Nephron progenitor cell (in vitro differentiated cells): ENCODE results near the gene PDE10A.
"Not testable (repeated sequence)": the region's sequence is repeated elsewhere in the genome, so short reads cannot be mapped to it uniquely, and the experiment has no call there.

Experiments
- DNase-seq: peaks from one replicate; pipeline ENCODE4 v3.0.0; 2021
- H3K27ac Mint-ChIP-seq: 2 replicates; pipeline ENCODE4 v1.8.0; 2021; ENCODE audit warnings: mild to moderate bottlenecking, moderate library complexity, mixed read lengths
- H3K27me3 Mint-ChIP-seq: 2 replicates; pipeline ENCODE4 v1.8.0; 2021; ENCODE audit warnings: mild to moderate bottlenecking, low read depth, mixed read lengths; ENCODE audit not compliant: poor library complexity
- H3K36me3 Mint-ChIP-seq: 2 replicates; pipeline ENCODE4 v1.8.0; 2021; ENCODE audit warnings: low read depth, mixed read lengths
- H3K4me1 Mint-ChIP-seq: 2 replicates; pipeline ENCODE4 v1.8.0; 2021; ENCODE audit warnings: mixed read lengths
- H3K4me3 Mint-ChIP-seq: 2 replicates; pipeline ENCODE4 v1.8.0; 2021; ENCODE audit warnings: mild to moderate bottlenecking, moderate library complexity, mixed read lengths
- H3K9me3 Mint-ChIP-seq: 2 replicates; pipeline ENCODE4 v1.8.0; 2021; ENCODE audit warnings: mild to moderate bottlenecking, moderate library complexity, mixed read lengths
- CTCF ChIP-seq: fragments of 200-600 bp; sonication (generic); IDR thresholded peaks from 2 replicates; pipeline ENCODE4 v1.5.0; 2021; ENCODE audit warnings: antibody characterized with exemption

The PDE10A gene

DNA sequence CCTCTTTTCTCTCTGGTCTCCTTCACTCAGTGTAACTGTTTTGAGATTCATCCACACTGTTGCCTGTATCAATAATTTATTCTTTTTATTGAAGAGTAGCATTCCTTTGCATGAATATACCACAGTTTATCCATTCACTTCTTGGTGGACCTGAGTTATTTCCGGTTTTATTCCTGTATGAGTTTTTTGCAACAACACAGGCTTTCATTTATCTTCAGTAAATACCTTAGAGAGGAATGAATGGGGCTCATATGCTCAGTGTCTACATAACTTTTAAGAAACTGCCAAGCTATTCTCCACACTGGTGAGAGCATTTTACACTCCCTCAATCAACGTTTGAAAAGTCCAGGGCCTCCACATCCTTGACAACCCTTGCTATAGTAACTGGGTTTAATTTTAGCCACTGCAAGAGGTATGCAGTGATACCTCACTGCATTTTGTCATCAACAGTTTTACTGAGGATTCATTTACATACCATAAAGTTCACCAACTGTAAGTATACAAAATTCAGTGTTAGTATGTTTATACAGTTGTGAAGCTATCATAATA is 154.6 kb downstream of the PDE10A start:
- no peaks in the 10 kb centered on the region for H3K36me3 Mint-ChIP-seq
- H3K9me3 Mint-ChIP-seq, result no peaks in the 10 kb centered on the region
- H3K4me1 Mint-ChIP-seq, result no peaks in the 10 kb centered on the region
- TF ChIP-seq CTCF, result no peak
- no peaks in the 10 kb centered on the region for H3K27me3 Mint-ChIP-seq
- no peak for DNase-seq
- H3K4me3 Mint-ChIP-seq, result no peak overlapping the region
- no peak overlapping the region for H3K27ac Mint-ChIP-seq

GRCh38 chr6:165506657-165507056 is 156.4 kb downstream of the PDE10A start:
- no peaks in the 10 kb centered on the region for H3K4me1 Mint-ChIP-seq
- H3K36me3 Mint-ChIP-seq, result peaks cover 17% of the 10 kb centered on the region
- TF ChIP-seq CTCF, result no peak
- DNase-seq, result no peak
- peaks cover 3% of the 10 kb centered on the region for H3K27me3 Mint-ChIP-seq
- H3K27ac Mint-ChIP-seq, result no peak overlapping the region
- peaks cover 9% of the 10 kb centered on the region for H3K9me3 Mint-ChIP-seq
- H3K4me3 Mint-ChIP-seq, result no peak overlapping the region

GRCh38 chr6:165500214-165500907 is 162.7 kb downstream of the PDE10A start:
- DNase-seq, H3K27me3 Mint-ChIP-seq, H3K4me3 Mint-ChIP-seq: not testable (repeated sequence)
- Mint-ChIP-seq H3K9me3 (peaks cover 10% of the 10 kb centered on the region), H3K4me1 (peaks cover 23% of the 10 kb centered on the region), H3K36me3 (peaks cover 30% of the 10 kb centered on the region), H3K27ac (peak overlapping the region; percentile 55)

DNA sequence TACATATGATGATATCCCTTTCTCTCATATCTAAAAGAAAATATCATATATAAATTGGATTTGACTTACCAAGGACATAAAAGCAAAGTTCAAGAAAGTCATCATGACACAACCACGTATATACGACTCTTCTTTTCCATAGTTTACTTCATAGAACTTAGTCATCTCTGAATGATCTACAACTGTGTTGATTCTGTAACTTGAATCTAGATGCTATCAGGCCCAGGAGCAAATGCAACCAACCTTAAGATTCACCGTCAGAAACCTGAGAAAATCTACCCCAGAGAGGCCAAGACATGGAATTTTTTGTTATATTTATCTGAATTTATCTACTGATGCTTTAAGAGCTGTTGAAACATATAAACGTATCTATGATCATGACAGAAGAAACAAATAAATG is 165.6 kb downstream of the PDE10A start:
- peaks cover 4% of the 10 kb centered on the region for H3K27me3 Mint-ChIP-seq
- H3K36me3 Mint-ChIP-seq, result peaks cover 34% of the 10 kb centered on the region
- no peak overlapping the region for H3K27ac Mint-ChIP-seq
- no peak for DNase-seq
- H3K9me3 Mint-ChIP-seq, result peaks cover 23% of the 10 kb centered on the region
- no peak overlapping the region for H3K4me3 Mint-ChIP-seq
- no peak for TF ChIP-seq CTCF
- H3K4me1 Mint-ChIP-seq, result peaks cover 23% of the 10 kb centered on the region

DNA sequence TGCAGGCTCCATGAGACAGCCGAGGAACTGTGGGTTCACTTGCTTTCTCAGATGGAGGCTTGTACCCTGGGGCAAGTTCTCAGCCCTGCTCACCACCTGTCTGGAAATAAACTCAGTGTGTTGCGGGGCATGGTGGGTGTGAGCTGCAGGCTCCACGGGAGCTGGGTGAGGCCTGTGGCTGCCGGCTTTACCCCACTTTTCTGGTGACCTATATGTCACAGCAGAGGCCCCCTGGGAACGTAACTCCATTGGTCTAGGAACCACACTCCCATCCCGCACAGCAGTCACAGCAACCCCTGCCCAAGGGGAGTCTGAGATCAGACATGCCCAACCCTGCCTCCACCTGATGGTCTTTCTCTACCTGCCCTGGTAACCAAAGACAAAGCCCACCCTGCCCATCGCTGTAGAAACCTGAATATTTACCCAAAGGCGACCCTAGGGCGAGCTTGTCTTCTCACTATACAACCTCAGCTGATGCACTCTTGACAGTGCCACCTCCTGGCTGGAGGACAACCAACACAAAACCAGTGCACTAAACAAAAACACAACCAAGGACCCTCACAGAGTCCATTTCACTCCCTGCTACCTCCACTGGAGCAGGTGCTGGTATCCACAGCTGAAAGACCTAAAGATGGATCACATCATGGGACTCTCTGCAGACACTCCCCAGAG is 174.3 kb downstream of the PDE10A start:
- Mint-ChIP-seq H3K9me3 (peaks cover 36% of the 10 kb centered on the region), H3K4me3 (no peak overlapping the region), H3K4me1 (peaks cover 17% of the 10 kb centered on the region), H3K27me3 (peaks cover 4% of the 10 kb centered on the region), H3K27ac (no peak overlapping the region), H3K36me3 (peaks cover 42% of the 10 kb centered on the region)
- TF ChIP-seq CTCF, result no peak
- no peak for DNase-seq

DNA sequence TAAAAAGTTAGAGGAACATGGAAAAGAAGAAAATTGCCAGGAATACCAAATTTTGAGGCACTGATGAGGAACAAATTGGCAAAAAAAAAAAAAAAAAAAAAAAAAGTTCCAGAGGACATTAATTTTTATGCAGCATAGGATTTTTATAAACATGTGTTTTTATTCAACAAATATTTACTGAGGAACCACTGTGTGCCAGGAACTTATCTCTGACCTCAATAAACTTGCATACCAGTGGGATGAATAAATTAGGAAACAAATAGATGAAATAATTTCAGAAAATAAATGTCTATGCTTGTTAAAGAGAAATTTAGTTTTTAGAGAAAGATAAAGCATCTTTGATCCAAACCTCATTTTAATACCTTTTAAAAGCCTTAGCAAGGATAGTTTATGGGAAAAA is 175.1 kb downstream of the PDE10A start:
- H3K27ac Mint-ChIP-seq, result no peak overlapping the region
- peaks cover 28% of the 10 kb centered on the region for H3K9me3 Mint-ChIP-seq
- no peak for TF ChIP-seq CTCF
- H3K4me1 Mint-ChIP-seq, result peaks cover 17% of the 10 kb centered on the region
- peaks cover 4% of the 10 kb centered on the region for H3K27me3 Mint-ChIP-seq
- H3K36me3 Mint-ChIP-seq, result peaks cover 34% of the 10 kb centered on the region
- no peak for DNase-seq
- no peak overlapping the region for H3K4me3 Mint-ChIP-seq
